Left ventricle myocardium superior (tissue), 1 donor: ENCODE measurements around the gene TFRC. TPM values are rescaled to one million over a fixed set of nuclear protein-coding genes. Genes with fewer than 3 reads are reported as not detected.
"Not testable (repeated sequence)": the region's sequence is repeated elsewhere in the genome, so short reads cannot be mapped to it uniquely, and the experiment has no call there.

Source experiments
- ATAC-seq: fragments of 200-7000 bp; cut with Tn5 transposase; one replicate; pipeline ENCODE4 v1.9.1; 2020; ENCODE audit warnings: mild to moderate bottlenecking, moderate library complexity
- DNase-seq: peaks from one replicate; pipeline ENCODE4 v3.0.0-alpha.2; 2020
- intact Hi-C: fragments of 100-400 bp; cut with micrococcal nuclease; formaldehyde crosslinking; loops from one replicate; pipeline ENCODE4 v1.11.0; 2022
- total RNA-seq: library from RNA; stranded (reverse); fragmentation: NEBNext Ultra II Directional; extraction: Animal tissue kit (Norgen Biotek cat#: 25700); gene quantifications from one replicate; pipeline ENCODE4 v1.2.1, GENCODE V29; 2021
- donor health status: DM: no; HTN: yes; CAD: no; lungs with severe emphysema.

TFRC gene
- total RNA-seq, 1 donor from 2014 or later, result 61.2 TPM

DNA sequence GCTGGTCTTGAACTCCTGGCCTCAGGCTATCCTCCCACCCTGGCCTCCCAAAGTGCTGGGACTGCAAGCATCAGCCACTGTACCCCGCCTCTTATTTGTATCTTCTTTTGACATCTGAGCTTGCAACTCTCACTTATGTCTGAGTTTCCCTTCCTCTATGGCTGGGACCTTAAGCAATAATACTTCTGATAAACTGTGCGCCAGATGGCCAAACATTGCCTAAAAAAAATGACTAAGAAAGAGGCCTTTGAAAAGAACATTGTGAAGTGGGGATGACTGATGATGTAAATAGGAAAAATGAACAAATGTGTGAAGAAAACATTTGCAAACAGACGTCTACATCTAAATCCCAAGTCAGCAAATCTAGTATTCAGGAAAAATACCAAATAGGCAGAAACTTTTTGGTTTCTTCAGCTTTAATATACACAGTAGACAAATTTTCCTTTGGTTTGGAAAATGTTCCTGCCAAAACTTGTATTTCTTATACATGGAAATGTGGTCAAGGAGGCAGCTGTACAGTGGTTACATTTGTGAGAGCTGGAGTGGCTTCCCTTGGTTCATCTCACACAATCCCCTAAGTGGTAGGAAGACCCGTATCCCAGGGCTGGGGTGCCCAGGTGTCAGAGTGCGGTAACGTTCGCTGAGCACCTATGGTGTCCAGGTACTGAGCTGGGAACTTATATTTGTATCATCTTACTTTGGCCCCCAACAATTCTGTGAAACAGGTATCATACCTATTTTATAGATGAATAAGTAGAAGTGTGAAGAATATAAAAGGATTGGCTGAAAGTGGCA, 11.6 kb upstream of the TFRC start:
- DNase-seq, result no peak
- peak; percentile 41 for ATAC-seq
- intact Hi-C loops, result no loop called here

DNA sequence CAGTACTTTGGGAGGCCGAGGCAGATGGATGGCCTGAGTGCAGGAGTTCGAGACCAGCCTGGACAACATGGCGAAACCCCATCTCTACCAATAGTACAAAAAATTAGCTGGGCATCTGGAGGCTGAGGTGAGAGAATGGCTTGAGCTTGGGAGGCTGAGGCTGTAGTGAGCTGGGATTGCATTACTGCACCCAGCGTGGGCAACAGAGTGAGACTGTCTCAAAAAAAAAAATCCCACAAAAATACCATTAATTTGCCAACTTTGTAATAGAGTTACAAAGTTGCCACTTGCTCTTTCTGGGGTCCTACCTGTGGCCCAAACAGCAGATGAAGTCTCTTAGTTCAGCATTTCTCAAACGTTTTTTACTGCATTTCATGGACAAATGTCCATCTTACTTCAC, 6.0 kb upstream of the TFRC start:
- ATAC-seq (no peak), DNase-seq (no peak)
- intact Hi-C loops, result no loop called here

GRCh38 chr3:196082619-196082971, 705 bp upstream of the TFRC start:
- ATAC-seq, result no peak
- intact Hi-C loops, result no loop called here

DNA sequence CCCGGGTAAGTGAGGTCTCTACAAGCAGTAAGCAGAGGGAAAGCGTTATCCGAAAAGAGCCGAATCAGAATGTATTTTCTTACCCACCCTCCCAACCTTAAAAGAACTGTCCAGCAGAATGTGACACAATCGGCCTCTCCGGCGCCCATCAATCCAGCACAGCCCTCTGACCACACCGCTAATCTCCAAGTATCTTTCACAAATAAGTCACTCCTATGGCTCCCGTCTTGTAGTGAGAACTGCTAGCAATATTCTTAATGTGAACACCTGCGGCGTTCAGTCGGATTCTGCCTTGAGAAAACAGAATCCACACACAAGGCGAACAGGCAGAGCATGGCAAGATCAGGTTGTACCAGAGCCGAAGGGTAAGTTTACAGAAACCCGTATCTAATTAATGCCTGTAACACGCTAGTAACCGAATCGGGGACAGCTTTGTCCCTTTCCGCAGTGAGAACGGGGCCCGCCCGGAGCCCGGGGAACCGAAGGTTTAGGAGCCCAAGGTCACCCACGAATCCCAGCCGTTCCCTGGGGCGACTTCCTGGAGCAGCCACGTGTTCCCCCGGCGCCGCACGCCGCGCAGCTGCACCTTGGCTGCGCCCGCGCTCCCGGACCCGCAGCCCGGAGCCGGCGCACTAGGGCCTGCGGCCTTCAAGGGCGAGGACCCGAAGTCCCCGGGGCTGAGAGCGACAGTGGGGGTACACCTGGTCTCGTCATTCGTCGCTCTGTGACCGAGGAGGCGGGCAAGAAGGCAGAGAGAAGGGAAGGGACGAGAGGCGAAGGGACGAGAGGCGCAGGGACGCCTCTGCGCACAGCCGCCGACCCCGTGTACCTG, 672 bp downstream of the TFRC start:
- intact Hi-C loops, result no loop called here
- DNase-seq (peak; percentile 80), ATAC-seq (peak; percentile 87)

More at GRCh38 chr3:196082619-196082971, 705 bp upstream of the TFRC start:
- no peak for DNase-seq

DNA sequence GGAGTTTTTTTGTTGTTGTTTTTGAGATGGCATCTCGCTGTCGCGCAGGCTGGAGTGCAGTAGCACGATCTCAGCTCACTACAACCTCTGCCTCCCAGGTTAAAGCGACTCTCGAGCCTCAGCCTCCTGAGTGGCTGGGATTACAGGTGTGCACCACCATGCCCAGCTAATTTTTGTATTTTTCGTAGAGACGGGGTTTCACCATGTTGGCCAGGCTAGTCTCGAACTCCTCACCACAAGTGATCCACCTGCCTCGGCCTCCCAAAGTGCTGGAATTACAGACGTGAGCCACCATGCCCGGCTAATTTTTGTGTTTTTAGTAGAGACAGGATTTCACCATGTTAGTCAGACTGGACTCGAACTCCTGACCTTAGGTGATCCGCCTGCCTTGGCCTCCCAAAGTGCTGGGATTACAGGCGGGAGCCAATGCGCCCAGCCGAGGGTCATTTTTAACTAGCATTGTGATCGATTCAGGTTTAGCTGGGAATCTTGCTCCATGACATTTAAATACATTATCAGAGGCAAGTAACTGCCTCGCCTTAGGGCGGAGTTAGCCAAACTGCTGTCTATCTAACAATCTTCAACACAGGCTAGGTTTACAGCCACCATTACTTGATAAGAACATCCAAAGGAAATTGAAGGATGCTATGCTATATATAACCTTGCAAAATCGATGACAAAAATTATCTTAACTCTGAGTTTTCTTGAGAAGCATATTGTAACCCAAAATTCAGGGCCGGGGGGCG, 1.6 kb downstream of the TFRC start:
- ATAC-seq, intact Hi-C loops, DNase-seq: not testable (repeated sequence)

DNA sequence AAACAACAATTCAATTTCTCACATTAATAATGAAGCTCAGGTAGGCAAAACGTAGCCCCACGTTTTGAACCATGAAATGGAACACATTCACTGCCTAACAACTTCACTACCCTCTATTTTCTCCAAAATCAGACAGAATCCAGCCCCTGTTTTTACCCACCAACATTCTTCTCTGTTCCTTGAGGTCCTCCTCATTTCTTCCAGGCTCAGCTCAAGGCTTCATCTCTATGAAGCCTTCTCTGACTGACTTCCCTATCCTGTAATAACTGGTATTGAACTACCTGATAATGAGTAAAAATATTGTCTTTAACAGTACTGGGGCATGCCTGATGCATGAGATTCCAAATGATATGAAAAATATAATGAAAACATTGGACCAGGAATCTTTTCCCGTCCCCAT, 2.2 kb downstream of the TFRC start:
- intact Hi-C loops, result no loop called here
- ATAC-seq (no peak), DNase-seq (no peak)

DNA sequence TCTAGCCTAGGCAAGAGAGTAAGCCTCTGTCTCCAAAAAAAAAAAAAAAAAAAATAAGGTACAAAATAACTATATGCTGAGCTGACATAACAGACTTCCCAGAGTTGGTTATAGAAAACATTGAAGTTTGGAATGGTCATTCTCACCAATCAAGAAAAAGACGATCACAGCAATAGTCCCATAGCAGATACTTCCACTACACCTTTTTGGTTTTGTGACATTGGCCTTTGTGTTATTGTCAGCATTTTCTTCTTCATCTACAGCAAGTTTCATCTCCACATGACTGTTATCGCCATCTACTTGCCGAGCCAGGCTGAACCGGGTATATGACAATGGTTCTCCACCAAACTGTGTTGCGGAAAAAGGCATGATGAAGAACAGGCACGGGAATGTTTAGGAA, 6.9 kb downstream of the TFRC start:
- ATAC-seq (no peak), DNase-seq (no peak)
- intact Hi-C loops, result no loop called here

GRCh38 chr3:196073255-196073753, 8.6 kb downstream of the TFRC start:
- intact Hi-C loops, result loop anchor here (5.0 kb wide), 1 partner anchor 124 kb away; no protein-coding TSS in a partner anchor
- DNase-seq (no peak), ATAC-seq (peak; percentile 88)

- intact Hi-C loops, result loop anchor here (5.0 kb wide), 1 partner anchor 125 kb away; no protein-coding TSS in a partner anchor
- DNase-seq, result no peak
- no peak for ATAC-seq
Observed at GRCh38 chr3:196072313-196072712, 9.6 kb downstream of the TFRC start.

- ATAC-seq, intact Hi-C loops, DNase-seq: not testable (repeated sequence)
Observed at GRCh38 chr3:196068812-196069211, 13.1 kb downstream of the TFRC start.

- ATAC-seq (no peak), DNase-seq (no peak)
- intact Hi-C loops, result no loop called here
Observed at GRCh38 chr3:196067439-196067838, 14.5 kb downstream of the TFRC start.

- no peak for DNase-seq
- intact Hi-C loops, result no loop called here
- ATAC-seq, result no peak
Observed at GRCh38 chr3:196063971-196064370, 17.9 kb downstream of the TFRC start.

GRCh38 chr3:196063456-196063855, 18.4 kb downstream of the TFRC start:
- intact Hi-C loops, result no loop called here
- DNase-seq (no peak), ATAC-seq (no peak)

- no peak for ATAC-seq
- intact Hi-C loops, result no loop called here
- no peak for DNase-seq
Observed at GRCh38 chr3:196063049-196063448, 18.8 kb downstream of the TFRC start.

- no peak for ATAC-seq
- intact Hi-C loops, result no loop called here
- no peak for DNase-seq
Observed at GRCh38 chr3:196060834-196061233, 21.1 kb downstream of the TFRC start.

GRCh38 chr3:196057760-196058331, 24.0 kb downstream of the TFRC start:
- DNase-seq (no peak), ATAC-seq (no peak)
- intact Hi-C loops, result no loop called here

GRCh38 chr3:196056371-196056770, 25.5 kb downstream of the TFRC start:
- ATAC-seq, DNase-seq, intact Hi-C loops: not testable (repeated sequence)

DNA sequence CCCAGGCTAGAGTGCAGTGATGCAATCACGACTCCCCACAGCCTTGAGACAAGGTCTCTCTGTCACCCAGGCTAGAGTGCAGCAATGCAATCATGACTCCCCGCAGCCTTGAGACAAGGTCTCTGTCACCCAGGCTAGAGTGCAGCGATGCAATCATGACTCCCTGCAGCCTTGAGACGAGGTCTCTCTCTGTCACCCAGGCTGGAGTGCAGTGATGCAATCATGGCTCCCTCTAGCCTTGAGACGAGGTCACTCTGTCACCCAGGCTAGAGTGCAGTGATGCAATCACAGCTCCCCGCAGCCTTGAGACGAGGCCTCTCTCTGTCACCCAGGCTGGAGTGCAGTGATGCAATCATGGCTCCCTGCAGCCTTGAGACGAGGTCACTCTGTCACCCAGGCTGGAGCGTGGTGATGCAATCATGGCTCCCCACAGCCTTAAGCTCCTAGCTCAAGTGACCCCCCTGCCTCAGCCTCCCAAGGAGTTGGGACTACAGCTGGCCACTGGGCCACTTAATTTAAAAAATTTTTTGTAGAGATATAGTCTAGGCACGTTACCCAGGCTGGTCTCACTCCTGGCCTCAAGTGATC, 26.1 kb downstream of the TFRC start:
- no peak for DNase-seq
- intact Hi-C loops, result no loop called here
- no peak for ATAC-seq

DNA sequence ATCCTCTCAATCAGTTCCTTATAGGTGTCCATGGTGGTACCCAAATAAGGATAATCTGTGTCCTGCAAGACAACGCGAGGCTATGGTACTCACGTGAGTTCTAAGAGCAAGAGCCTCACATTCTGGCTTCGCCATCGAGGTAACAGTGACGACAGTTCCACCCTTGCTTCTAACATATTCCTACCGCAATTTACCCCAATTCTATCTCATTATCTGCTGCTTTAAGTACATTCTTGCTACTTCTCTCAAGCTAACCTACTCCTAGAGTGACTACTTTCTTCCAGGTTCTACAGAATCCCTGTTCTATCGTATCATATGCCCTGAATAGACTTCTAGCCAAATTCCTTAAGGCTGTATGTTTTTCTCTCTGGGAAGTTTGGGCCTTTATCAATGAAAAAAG, 26.6 kb downstream of the TFRC start:
- intact Hi-C loops, result no loop called here
- DNase-seq (no peak), ATAC-seq (no peak)
